Measurements from ENCODE around the gene SIRT7. TPM values are rescaled to one million over a fixed set of nuclear protein-coding genes. Genes with fewer than 3 reads are reported as not detected.

SIRT7 gene
- total RNA-seq, 1 donor from 2014 or later, result 32.8 TPM

GRCh38 chr17:81895400-81895799 lies 22.6 kb downstream of the SIRT7 start:
- DNase-seq (no peak), ATAC-seq (no peak)
- H3K4me1 ChIP-seq, result peaks cover 14% of the 10 kb centered on the region
- no peak overlapping the region for H3K27ac ChIP-seq
- no peak for TF ChIP-seq CTCF (IDR thresholded peaks at IDR 0.05)
- intact Hi-C loops (cut with DNase I), result no loop called here
- no peaks in the 10 kb centered on the region for H3K9me3 ChIP-seq
- H3K27me3 ChIP-seq (ENCODE audit: low read depth), result no peaks in the 10 kb centered on the region
- no peak overlapping the region for H3K4me3 ChIP-seq
- H3K36me3 ChIP-seq, result peaks cover 69% of the 10 kb centered on the region

- intact Hi-C loops (cut with DNase I), result no loop called here
- peaks cover 27% of the 10 kb centered on the region for H3K4me1 ChIP-seq
- H3K27me3 ChIP-seq (ENCODE audit: low read depth), result no peaks in the 10 kb centered on the region
- H3K36me3 ChIP-seq, result peaks cover 69% of the 10 kb centered on the region
- H3K9me3 ChIP-seq, result no peaks in the 10 kb centered on the region
- DNase-seq (no peak), ATAC-seq (no peak)
- H3K4me3 ChIP-seq, result peak overlapping the region; percentile 73
- H3K27ac ChIP-seq, result peak overlapping the region; percentile 85
- no peak for TF ChIP-seq CTCF (IDR thresholded peaks at IDR 0.05)
Observed at GRCh38 chr17:81891303-81891552, 26.7 kb downstream of the SIRT7 start.

GRCh38 chr17:81890447-81891302 lies 27.3 kb downstream of the SIRT7 start:
- no peak for TF ChIP-seq CTCF (IDR thresholded peaks at IDR 0.05)
- DNase-seq, result no peak
- peak overlapping the region; percentile 85 for H3K27ac ChIP-seq
- peak in 1 of 2 donors; percentile 1 for ATAC-seq
- H3K9me3 ChIP-seq, result no peaks in the 10 kb centered on the region
- H3K36me3 ChIP-seq, result peaks cover 69% of the 10 kb centered on the region
- peak overlapping the region; percentile 73 for H3K4me3 ChIP-seq
- H3K27me3 ChIP-seq (ENCODE audit: low read depth), result no peaks in the 10 kb centered on the region
- intact Hi-C loops (cut with DNase I), result no loop called here
- H3K4me1 ChIP-seq, result peaks cover 27% of the 10 kb centered on the region

- peaks cover 69% of the 10 kb centered on the region for H3K36me3 ChIP-seq
- DNase-seq (no peak), ATAC-seq (no peak)
- H3K9me3 ChIP-seq, result no peaks in the 10 kb centered on the region
- no peaks in the 10 kb centered on the region for H3K27me3 ChIP-seq (ENCODE audit: low read depth)
- intact Hi-C loops (cut with DNase I), result no loop called here
- no peak overlapping the region for H3K4me3 ChIP-seq
- H3K4me1 ChIP-seq, result peaks cover 27% of the 10 kb centered on the region
- TF ChIP-seq CTCF (IDR thresholded peaks at IDR 0.05), result no peak
- H3K27ac ChIP-seq, result no peak overlapping the region
Observed at GRCh38 chr17:81889602-81890001, 28.4 kb downstream of the SIRT7 start.

GRCh38 chr17:81888988-81889595 lies 28.9 kb downstream of the SIRT7 start:
- Histone ChIP-seq H3K27ac (no peak overlapping the region), H3K27me3 (ENCODE audit: low read depth) (no peaks in the 10 kb centered on the region), H3K4me1 (peaks cover 27% of the 10 kb centered on the region), H3K9me3 (no peaks in the 10 kb centered on the region), H3K36me3 (peaks cover 69% of the 10 kb centered on the region), H3K4me3 (no peak overlapping the region)
- ATAC-seq, result no peak
- intact Hi-C loops (cut with DNase I), result no loop called here
- DNase-seq, result no peak
- TF ChIP-seq CTCF (IDR thresholded peaks at IDR 0.05), result no peak
